ENCODE results near the gene ACTR3C. TPM values are rescaled to one million over a fixed set of nuclear protein-coding genes. Genes with fewer than 3 reads are reported as not detected.

The ACTR3C gene
- total and polyA plus RNA-seq, 2 of the 13 experiments (the other 11 are each of a cell fraction or from before 2014, with no cell fraction given): 3.8 to 7.5 TPM

DNA sequence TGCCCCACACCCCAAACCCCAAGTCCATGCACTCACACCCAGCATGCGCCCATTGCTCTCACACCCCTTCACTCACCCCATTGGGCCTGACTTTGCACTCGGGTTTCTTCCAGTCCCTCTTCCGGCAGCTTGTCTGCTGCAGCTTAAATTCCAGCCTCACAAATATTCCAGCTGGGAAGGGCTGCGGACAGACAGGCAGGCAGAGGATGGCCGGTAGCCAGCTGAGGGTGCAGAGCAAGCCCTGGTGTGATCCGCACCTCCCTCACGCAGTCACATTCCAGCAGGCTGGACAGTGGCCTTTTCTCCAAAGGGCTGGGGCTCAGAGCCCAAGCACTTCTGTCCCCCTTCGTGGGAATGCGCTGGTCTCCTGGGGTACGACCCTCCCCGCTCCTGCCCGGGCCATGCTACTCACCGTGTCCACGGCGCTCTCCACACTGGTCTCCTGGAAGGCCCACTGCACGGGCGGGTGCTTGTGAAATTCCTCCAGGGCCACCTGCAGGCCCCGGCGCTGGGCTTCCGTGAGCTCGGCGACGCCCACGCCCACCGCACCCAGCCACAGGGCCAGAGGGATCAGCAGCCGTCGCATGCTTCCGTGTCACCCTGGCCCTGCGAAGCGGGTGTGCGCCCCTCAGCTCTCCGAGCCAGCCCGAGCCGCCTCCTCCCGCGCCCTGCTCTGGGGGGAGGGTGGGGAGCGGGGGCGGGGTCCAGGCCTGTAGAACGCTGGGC, 16.8 kb upstream of the ACTR3C start (continued):
- no peak for TF ChIP-seq FOXP1 (IDR thresholded peaks at IDR 0.05)
- TF ChIP-seq FOXP1 (CRISPR knock-in tag; IDR thresholded peaks at IDR 0.05): no peak
- no peak for TF ChIP-seq REXO4 (CRISPR knock-in tag; IDR thresholded peaks at IDR 0.05; ENCODE audit: borderline replicate concordance)
- TF ChIP-seq, protein P1, sequence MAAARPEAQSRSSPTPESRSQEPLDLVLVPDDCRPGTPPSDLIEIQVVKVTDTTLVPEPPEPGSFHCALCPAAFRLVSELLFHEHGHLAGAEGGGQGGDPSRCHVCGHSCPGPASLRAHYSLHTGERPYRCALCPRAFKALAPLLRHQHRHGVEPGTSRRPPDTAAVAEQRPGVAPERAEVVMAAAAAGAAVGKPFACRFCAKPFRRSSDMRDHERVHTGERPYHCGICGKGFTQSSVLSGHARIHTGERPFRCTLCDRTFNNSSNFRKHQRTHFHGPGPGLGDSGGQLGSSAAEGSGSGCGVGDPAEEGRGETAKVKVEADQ (CRISPR knock-in tag; IDR thresholded peaks at IDR 0.05; ENCODE audit: borderline replicate concordance): no peak
- TF ChIP-seq, protein P2, sequence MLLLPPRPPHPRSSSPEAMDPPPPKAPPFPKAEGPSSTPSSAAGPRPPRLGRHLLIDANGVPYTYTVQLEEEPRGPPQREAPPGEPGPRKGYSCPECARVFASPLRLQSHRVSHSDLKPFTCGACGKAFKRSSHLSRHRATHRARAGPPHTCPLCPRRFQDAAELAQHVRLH (CRISPR knock-in tag; IDR thresholded peaks at IDR 0.05; ENCODE audit: borderline replicate concordance, low read depth): no peak
- TF ChIP-seq, protein P3, sequence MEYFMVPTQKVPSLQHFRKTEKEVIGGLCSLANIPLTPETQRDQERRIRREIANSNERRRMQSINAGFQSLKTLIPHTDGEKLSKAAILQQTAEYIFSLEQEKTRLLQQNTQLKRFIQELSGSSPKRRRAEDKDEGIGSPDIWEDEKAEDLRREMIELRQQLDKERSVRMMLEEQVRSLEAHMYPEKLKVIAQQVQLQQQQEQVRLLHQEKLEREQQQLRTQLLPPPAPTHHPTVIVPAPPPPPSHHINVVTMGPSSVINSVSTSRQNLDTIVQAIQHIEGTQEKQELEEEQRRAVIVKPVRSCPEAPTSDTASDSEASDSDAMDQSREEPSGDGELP (IDR thresholded peaks at IDR 0.05; ENCODE audit: borderline replicate concordance, low read depth): peak; percentile 76; the same call in 1 of the 2 replicates
- no peak for TF ChIP-seq MEIS1 (CRISPR knock-in tag; IDR thresholded peaks at IDR 0.05; ENCODE audit: borderline replicate concordance)
- TF ChIP-seq, protein P4, sequence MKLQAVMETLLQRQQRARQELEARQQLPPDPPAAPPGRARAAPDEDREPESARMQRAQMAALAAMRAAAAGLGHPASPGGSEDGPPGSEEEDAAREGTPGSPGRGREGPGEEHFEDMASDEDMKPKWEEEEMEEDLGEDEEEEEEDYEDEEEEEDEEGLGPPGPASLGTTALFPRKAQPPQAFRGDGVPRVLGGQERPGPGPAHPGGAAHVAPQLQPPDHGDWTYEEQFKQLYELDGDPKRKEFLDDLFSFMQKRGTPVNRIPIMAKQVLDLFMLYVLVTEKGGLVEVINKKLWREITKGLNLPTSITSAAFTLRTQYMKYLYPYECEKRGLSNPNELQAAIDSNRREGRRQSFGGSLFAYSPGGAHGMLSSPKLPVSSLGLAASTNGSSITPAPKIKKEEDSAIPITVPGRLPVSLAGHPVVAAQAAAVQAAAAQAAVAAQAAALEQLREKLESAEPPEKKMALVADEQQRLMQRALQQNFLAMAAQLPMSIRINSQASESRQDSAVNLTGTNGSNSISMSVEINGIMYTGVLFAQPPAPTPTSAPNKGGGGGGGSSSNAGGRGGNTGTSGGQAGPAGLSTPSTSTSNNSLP (IDR thresholded peaks at IDR 0.05; ENCODE audit: low read depth, low read length): no peak
- no peak for TF ChIP-seq HMG20B (CRISPR knock-in tag; conservative IDR thresholded peaks at IDR 0.05)
- TF ChIP-seq ZNF343 (CRISPR knock-in tag; IDR thresholded peaks at IDR 0.05): no peak
- TF ChIP-seq HNRNPLL (IDR thresholded peaks at IDR 0.05; ENCODE audit: low read depth, low read length, poor library complexity, severe bottlenecking): peak; percentile 69
- TF ChIP-seq, protein P5, sequence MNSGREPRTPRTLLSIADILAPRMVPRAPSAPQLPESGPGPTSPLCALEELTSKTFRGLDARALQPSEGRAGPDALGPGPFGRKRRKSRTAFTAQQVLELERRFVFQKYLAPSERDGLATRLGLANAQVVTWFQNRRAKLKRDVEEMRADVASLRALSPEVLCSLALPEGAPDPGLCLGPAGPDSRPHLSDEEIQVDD (CRISPR knock-in tag; IDR thresholded peaks at IDR 0.05; ENCODE audit: borderline replicate concordance): no peak
- TF ChIP-seq, protein P6, sequence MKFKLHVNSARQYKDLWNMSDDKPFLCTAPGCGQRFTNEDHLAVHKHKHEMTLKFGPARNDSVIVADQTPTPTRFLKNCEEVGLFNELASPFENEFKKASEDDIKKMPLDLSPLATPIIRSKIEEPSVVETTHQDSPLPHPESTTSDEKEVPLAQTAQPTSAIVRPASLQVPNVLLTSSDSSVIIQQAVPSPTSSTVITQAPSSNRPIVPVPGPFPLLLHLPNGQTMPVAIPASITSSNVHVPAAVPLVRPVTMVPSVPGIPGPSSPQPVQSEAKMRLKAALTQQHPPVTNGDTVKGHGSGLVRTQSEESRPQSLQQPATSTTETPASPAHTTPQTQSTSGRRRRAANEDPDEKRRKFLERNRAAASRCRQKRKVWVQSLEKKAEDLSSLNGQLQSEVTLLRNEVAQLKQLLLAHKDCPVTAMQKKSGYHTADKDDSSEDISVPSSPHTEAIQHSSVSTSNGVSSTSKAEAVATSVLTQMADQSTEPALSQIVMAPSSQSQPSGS (CRISPR knock-in tag; IDR thresholded peaks at IDR 0.05): no peak
- TF ChIP-seq, protein P7, sequence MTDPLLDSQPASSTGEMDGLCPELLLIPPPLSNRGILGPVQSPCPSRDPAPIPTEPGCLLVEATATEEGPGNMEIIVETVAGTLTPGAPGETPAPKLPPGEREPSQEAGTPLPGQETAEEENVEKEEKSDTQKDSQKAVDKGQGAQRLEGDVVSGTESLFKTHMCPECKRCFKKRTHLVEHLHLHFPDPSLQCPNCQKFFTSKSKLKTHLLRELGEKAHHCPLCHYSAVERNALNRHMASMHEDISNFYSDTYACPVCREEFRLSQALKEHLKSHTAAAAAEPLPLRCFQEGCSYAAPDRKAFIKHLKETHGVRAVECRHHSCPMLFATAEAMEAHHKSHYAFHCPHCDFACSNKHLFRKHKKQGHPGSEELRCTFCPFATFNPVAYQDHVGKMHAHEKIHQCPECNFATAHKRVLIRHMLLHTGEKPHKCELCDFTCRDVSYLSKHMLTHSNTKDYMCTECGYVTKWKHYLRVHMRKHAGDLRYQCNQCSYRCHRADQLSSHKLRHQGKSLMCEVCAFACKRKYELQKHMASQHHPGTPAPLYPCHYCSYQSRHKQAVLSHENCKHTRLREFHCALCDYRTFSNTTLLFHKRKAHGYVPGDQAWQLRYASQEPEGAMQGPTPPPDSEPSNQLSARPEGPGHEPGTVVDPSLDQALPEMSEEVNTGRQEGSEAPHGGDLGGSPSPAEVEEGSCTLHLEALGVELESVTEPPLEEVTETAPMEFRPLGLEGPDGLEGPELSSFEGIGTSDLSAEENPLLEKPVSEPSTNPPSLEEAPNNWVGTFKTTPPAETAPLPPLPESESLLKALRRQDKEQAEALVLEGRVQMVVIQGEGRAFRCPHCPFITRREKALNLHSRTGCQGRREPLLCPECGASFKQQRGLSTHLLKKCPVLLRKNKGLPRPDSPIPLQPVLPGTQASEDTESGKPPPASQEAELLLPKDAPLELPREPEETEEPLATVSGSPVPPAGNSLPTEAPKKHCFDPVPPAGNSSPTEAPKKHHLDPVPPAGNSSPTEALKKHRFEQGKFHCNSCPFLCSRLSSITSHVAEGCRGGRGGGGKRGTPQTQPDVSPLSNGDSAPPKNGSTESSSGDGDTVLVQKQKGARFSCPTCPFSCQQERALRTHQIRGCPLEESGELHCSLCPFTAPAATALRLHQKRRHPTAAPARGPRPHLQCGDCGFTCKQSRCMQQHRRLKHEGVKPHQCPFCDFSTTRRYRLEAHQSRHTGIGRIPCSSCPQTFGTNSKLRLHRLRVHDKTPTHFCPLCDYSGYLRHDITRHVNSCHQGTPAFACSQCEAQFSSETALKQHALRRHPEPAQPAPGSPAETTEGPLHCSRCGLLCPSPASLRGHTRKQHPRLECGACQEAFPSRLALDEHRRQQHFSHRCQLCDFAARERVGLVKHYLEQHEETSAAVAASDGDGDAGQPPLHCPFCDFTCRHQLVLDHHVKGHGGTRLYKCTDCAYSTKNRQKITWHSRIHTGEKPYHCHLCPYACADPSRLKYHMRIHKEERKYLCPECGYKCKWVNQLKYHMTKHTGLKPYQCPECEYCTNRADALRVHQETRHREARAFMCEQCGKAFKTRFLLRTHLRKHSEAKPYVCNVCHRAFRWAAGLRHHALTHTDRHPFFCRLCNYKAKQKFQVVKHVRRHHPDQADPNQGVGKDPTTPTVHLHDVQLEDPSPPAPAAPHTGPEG (CRISPR knock-in tag; IDR thresholded peaks at IDR 0.05): no peak
- no peak for TF ChIP-seq ZMYM2 (CRISPR knock-in tag; IDR thresholded peaks at IDR 0.05)

Data from HepG2 (cell line).